Measurements from ENCODE around the gene MMS19.
"Not testable (repeated sequence)": the region's sequence is repeated elsewhere in the genome, so short reads cannot be mapped to it uniquely, and the experiment has no call there.

The MMS19 gene

GRCh38 chr10:97502916-97503315 lies 4.7 kb upstream of the MMS19 start:
- FAIRE-seq (no peak), DNase-seq (ENCODE audit: low spot score) (no peak)

DNA sequence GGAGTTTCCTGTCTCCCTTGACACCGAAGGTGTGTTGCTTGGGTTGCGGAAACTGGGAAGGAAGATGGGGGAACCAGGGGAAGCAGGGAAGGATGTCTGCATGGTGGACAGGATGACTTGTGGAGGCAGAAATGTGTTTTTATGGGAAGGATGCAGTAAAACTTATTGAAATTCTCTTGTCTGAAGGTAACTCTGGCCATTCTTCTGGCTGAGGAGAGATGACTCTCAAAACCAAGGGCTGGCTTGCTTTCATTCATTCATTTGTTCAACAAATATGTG lies 2.0 kb upstream of the MMS19 start:
- FAIRE-seq, result no peak

DNA sequence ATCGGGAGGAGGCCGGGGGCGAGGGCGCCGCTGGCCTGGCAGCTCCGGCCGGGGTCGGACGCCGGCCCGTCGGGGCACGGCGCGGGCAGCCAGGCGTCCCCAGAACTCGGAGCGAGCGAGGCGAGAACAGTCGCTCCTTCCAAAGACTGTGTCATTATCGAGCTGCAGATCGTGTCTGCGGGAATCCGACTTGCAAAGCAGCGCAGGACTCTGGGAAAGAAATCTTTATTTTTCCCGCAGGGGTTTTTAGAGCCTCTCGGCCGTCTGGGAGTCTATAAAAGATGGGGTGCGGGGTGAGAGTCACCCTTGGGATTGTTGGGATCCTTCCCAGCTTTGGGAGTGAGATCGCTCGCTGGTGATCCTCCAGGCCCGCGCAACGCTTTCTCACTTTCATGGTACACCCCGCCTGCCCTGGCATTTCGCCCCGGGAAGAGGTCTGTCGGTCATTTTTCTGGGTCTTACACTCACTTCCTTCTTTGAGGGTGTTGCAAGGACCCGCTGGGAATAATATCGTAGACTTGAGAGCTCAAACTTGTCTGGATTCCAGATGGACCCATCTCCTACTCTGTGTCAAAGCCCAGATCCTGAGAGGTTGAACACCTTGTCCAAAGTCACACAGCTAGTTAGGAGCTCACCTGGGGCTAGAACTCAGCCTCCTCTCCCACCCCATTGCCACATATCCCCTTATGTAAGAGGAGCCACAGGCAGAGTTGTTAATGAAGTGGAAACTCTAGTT lies 1.5 kb upstream of the MMS19 start:
- DNase-seq (ENCODE audit: low spot score) (peak; percentile 9), FAIRE-seq (no peak)

More for the DNA sequence above, 2.0 kb upstream of the MMS19 start:
- no peak for DNase-seq (ENCODE audit: low spot score)

DNA sequence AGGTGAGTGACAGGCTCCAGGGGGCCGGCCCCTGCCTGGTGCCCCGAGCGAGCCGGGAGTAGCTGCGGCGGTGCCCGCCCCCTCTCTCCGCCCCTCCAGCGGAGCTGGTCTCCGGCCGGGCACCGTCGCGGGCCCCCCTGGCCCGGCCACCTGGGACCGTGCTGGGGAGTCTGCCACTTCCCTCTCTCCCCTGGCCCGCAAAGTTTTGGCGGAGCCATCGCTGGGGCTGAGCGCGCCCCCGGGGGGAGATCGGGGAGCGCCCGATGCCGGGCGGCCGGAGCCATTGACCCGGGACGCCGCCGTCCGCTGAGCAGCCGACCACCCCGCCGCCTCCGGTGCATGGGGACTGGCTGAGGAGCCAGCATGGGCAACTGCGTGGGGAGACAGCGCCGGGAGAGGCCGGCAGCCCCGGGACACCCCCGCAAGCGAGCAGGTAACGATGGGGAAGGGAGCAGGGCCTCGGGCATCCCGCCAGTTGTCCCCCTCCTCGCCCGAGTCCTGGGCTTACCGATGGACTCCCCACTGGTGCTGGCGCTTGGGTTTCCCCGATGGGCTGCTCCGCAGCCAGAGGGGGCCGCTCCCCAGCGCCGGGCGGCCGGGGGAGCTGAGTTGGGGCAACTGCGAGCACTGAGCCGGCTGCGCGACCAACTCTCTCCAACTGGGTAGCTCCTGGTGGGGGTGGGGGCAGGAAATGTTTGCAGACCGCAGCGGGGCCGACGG lies 779 bp upstream of the MMS19 start, which contains the start of gene UBTD1:
TSS of gene UBTD1 (plus strand) at position 84 of the 720 bp plus-strand sequence. CDS start at position 364, 280 bp downstream.
- DNase-seq (ENCODE audit: low spot score) (peak; percentile 59), FAIRE-seq (no peak)

GRCh38 chr10:97497572-97498075 lies 598 bp downstream of the MMS19 start:
- DNase-seq (ENCODE audit: low spot score), result peak; percentile 82
- FAIRE-seq, result no peak

- FAIRE-seq (no peak), DNase-seq (ENCODE audit: low spot score) (no peak)
These were observed 3.2 kb downstream of the MMS19 start for GRCh38 chr10:97494863-97495506.

- FAIRE-seq (no peak), DNase-seq (ENCODE audit: low spot score) (no peak)
These were observed 4.1 kb downstream of the MMS19 start for GRCh38 chr10:97494151-97494550.

GRCh38 chr10:97490592-97490991 lies 7.6 kb downstream of the MMS19 start:
- DNase-seq (ENCODE audit: low spot score) (no peak), FAIRE-seq (no peak)

DNA sequence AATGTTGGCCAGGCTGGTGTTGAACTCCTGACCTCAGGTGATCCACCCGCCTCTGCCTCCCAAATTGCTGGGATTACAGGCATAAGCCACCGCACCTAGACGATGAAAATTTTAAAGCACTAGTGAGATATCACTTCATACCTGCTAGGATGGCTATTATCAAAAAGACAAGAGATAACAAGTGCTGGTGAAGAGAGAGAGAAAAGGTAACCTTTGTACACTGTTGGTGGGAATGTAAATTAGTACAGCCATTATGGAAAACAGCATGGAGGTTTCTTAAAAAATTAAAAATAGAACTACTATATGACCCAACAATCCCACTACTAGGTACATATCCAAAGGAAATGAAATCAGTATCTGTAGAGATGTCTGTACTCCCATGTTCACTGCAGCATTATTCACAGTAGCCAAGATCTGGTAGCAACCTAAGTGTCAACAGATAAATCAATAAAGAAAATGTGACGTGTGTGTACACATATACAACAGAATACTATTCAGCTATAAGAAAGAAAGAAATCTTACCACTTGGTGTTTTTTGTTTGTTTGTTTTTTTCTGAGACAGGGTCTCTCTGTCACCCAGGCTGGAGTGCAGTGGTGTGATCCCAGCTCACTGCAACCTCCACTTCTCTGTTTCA lies 12.5 kb downstream of the MMS19 start:
- DNase-seq (ENCODE audit: low spot score), result no peak
- no peak for FAIRE-seq

- FAIRE-seq (no peak), DNase-seq (ENCODE audit: low spot score) (no peak)
These were observed 14.3 kb downstream of the MMS19 start for GRCh38 chr10:97483921-97484320.

- DNase-seq (ENCODE audit: low spot score), result no peak
These were observed 14.7 kb downstream of the MMS19 start for GRCh38 chr10:97483506-97483905.

GRCh38 chr10:97482381-97482780 lies 15.8 kb downstream of the MMS19 start:
- DNase-seq (ENCODE audit: low spot score) (no peak), FAIRE-seq (no peak)

More at GRCh38 chr10:97483506-97483905, 14.7 kb downstream of the MMS19 start:
- no peak for FAIRE-seq

DNA sequence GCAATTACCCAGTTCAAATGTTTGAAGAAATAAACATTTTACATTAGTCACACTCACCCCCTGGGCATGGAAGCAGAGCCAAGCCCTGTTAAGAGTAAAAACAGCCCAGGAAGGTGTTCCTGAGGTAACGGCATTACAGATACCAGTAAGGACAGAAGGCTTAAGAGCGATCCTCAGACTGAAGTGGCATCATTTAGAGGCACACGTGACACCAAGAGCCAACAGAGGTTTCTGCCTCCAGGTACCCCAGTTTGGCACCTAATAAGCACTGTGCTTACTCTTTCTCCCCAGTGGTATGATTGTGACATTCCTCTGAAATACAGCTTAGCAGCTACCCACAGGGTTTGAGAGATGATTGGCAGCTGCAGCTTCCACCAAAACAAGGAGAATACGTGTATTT lies 17.2 kb downstream of the MMS19 start:
- no peak for DNase-seq (ENCODE audit: low spot score)
- FAIRE-seq, result no peak

DNA sequence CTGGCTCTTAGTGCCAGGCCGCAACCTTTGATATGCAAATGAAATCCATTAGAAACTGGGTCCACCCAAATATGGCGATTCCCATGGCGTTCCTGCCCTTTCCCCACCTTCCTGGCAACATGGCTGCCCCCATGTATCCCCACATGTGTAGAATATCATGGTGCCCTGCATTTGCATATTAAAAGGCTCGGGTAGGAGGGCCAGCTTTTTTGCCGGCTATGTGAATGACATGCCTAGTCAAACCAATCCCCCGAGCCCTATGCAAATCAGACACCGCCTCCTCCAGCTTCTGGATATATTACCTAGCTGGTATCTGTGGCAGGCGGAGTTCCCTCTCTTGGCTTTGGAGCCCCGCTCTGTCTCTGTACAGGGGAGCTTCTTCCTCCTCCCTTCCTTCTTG lies 18.3 kb downstream of the MMS19 start:
- FAIRE-seq (no peak), DNase-seq (ENCODE audit: low spot score) (no peak)

GRCh38 chr10:97479410-97479809 lies 18.8 kb downstream of the MMS19 start:
- DNase-seq (ENCODE audit: low spot score); FAIRE-seq: not testable (repeated sequence)

- no peak for DNase-seq (ENCODE audit: low spot score)
- no peak for FAIRE-seq
These were observed 22.2 kb downstream of the MMS19 start for GRCh38 chr10:97475936-97476594.

DNA sequence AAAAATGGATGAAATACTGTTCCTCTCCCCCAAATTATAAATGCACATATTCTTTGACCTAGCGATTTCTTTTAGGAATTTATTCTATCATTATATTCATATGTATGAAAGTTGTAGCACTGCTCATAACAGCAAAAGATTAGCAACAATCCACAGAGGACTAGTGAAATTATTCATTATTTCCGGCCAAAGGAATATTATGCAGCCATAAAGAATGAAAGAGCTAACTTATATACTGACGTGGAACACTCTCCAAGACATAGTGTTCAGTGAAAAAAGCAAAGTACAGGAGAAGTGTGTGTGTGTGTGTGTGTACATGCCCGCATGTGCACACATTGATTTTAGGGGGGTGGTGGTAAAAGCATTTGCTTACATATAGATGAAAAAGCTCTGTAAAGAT lies 23.3 kb downstream of the MMS19 start:
- no peak for FAIRE-seq
- DNase-seq (ENCODE audit: low spot score), result no peak

- not testable (repeated sequence) for DNase-seq (ENCODE audit: low spot score); FAIRE-seq
These were observed 29.4 kb downstream of the MMS19 start for GRCh38 chr10:97468781-97469180.

GRCh38 chr10:97468162-97468561 lies 30.1 kb downstream of the MMS19 start:
- FAIRE-seq, result no peak
- peak; percentile 23 for DNase-seq (ENCODE audit: low spot score)

- peak; percentile 76 for DNase-seq (ENCODE audit: low spot score)
- FAIRE-seq, result no peak
These were observed 31.5 kb downstream of the MMS19 start for GRCh38 chr10:97466755-97467154.

GRCh38 chr10:97465982-97466381 lies 32.2 kb downstream of the MMS19 start:
- DNase-seq (ENCODE audit: low spot score), result no peak
- no peak for FAIRE-seq
